GM18502 (cell line): ENCODE results near the gene LRRFIP1.

ENCODE experiments used
- ATAC-seq: cut with Tn5 transposase; IDR thresholded peaks from one replicate; pipeline ENCODE4 v1.9.1; 2021; ENCODE audit warnings: mild to moderate bottlenecking; ENCODE audit not compliant: unreplicated experiment, poor library complexity

LRRFIP1 gene

DNA sequence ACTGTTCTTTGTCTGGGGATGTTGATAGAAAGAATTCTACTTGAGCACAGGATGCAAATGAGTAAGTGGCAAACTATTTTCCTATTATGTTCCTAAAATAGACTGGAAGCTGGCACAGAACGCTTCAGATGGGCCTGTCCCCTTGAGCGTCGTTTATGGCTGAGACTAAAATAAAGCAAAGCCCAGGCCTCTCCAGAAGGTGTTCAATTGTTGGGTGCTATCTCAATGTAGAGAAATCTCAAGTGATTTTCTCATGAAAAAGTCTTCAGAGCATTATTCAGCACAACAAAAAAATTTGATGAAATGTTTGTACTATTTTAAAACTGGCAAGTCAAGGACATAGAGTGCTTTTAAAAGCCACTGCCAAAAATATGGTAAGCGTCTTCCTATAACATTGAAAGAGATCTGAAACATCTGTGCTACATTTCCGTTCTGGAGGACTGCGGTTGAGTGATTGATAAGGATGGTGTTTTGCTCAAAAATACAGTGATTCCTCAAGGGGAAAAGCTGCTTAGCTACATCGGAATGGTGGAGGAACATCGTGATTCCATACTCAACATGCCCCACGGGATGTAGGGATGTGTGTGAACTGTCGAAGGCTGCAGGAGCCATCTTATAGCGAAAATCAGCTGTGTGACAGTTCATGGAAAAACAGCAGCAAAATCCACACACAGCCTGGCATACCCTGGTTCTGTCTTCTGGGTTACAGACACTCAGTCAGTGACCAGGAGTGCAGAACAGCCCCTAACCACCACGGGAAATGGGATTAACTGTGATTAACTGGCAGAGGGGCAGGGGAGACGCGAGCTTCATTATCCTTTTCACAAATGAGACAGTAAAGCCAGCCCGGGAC is 10.4 kb upstream of the LRRFIP1 start:
- no peak for ATAC-seq

GRCh38 chr2:237617587-237617982 is 9.8 kb upstream of the LRRFIP1 start:
- no peak for ATAC-seq

DNA sequence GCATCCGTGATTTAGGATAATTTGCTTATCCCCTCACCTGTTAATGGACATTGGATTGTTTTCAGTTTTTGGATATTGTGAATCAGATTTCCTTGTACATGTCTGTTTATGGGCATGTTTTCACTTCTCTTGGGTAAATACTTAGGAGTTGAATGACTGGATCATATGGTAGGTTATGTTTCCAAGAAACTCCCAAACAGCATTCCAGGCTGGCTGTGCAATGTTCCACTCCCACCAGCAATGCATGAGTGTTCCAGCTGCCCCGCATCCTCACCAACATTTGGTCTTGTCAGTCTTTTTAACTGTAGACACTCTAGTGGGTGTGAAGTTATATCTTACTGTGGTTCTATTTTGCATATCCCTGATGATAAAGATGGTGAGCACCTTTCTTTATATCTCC is 8.9 kb upstream of the LRRFIP1 start:
- no peak for ATAC-seq

- ATAC-seq: no peak
Measured at GRCh38 chr2:237623428-237624403, 3.7 kb upstream of the LRRFIP1 start.

GRCh38 chr2:237624565-237624964 is 2.8 kb upstream of the LRRFIP1 start:
- no peak for ATAC-seq

- ATAC-seq: no peak
Measured at GRCh38 chr2:237625216-237625705, 2.1 kb upstream of the LRRFIP1 start.

GRCh38 chr2:237625777-237626176 is 1.6 kb upstream of the LRRFIP1 start:
- no peak for ATAC-seq

DNA sequence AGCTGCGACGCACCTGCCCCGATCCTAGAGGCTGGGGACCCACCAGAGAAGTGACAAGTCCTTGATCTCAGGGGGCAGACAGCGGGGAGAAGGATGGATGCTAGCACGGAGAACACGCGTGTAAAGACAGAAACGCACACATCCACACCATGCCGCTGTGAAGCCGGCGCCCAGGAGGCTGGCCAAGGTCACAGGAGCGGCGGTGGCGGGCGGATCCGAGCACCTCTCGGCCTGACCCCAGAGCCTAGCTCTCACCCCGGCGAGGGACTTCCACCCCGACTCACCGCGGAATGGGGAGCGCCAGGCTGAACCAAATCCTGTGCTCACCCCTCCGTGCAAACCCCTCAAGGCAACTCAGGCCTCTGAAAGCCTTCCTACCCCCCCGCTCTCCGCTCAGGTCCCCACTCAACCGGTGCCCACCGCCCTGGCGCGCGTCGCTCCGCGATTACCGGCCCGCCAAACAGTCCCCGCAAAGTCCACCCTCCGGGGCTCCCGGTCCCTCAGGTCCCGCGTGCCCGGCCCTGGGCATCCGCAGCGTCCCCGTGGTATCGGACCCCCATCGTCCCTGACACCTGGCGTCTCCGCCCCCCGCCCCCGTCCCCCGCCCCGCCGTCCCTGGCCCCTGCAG is 460 bp upstream of the LRRFIP1 start:
- ATAC-seq: no peak

GRCh38 chr2:237628247-237629187 is 1.1 kb downstream of the LRRFIP1 start:
- ATAC-seq: no peak

GRCh38 chr2:237629188-237629534 is 1.8 kb downstream of the LRRFIP1 start:
- no peak for ATAC-seq

GRCh38 chr2:237629739-237630138 is 2.4 kb downstream of the LRRFIP1 start:
- no peak for ATAC-seq

DNA sequence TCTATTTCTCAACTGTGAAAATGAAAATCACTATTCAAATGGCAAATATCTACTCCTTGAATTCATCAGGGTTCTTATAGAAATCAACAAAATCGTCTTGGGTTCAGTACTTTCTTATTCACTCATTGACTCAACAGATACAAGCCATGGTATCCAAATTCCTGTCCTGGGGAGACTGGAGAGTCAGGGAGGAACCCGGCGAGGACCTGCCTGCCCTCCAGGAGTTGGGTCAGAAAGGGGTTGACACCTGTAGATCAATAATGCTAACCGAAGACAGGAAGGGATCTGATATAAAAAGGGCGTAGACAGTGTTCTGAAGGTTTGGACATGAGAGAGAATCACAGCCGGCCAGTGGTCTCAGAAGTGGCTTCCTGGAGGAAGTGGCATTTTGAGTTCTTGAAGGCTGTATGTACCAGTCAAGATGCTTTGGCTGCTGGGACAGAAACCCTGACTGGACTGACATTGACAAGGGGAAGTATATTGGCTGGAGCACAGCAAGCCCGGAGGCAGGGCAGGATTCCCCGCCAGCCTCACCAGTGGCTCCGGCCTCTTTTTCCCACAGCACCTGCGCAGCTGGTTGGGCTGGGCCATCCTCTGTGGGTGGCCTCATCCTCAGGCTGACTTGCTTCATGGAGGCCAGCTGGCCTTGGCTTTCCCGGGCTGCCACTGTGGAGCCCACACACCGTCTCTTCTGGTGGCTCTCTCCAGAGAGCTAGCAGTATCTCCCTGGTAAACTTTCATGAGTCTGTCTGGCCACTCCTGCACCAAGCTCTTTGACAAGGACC is 3.0 kb downstream of the LRRFIP1 start:
- no peak for ATAC-seq

GRCh38 chr2:237631007-237631785 is 3.8 kb downstream of the LRRFIP1 start:
- no peak for ATAC-seq

- no peak for ATAC-seq
Measured at GRCh38 chr2:237631801-237632585, 4.6 kb downstream of the LRRFIP1 start.

DNA sequence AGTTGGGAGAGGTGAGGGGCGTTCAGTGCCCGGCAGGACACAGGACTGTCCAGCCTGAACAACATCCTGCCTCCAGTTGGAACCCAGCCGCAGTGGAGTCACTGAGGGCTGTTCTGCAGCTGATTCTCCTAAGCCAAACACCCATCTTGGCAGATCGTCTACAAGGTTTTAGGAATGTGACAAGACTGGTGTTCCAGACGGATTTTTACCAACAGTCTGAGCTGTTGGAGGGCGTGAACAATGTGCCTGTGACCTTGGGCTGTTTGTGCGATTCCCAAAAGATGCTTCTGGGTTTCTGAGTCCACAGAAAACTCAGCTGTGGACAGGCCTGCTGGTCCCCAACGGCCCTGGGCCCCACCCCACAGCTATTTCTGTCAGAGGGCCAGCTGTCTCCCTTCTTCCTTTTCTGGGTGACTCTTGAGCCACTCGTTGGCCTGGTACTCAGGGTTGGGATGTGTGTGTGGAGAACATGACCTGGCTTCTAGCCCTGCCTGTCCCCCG is 5.7 kb downstream of the LRRFIP1 start:
- ATAC-seq: no peak

- no peak for ATAC-seq
Measured at GRCh38 chr2:237636578-237636977, 9.2 kb downstream of the LRRFIP1 start.
